WTC11 (cell line): ENCODE measurements around the gene NEMP2.

Experiments
- CTCF ChIP-seq: fragments of 200-600 bp; IDR thresholded peaks from 2 replicates; pipeline ENCODE4 v1.8.0; 2022; ENCODE audit warnings: antibody characterized with exemption
- MXD4 ChIP-seq: fragments of 250-450 bp; sonication (Bioruptor Pico); IDR thresholded peaks from 2 replicates; pipeline ENCODE4 v1.8.0; 2021; ENCODE audit warnings: mild to moderate bottlenecking, moderate library complexity, borderline replicate concordance

GRCh38 chr2:190583507-190584337 is 49.2 kb upstream of the NEMP2 start:
- TF ChIP-seq CTCF (no peak), MXD4 (no peak)
